Breast epithelium (tissue), 3 donors: Measurements from ENCODE around the gene SLC6A19.

ENCODE experiments used
- CTCF ChIP-seq, 3 donors: fragments of 450-650 bp; IDR thresholded peaks; one replicate each; pipeline ENCODE4 v1.5.1; 2016 to 2017; ENCODE audit warnings: antibody characterized with exemption in 3 of 3, mild to moderate bottlenecking in 3 of 3, moderate library complexity in 3 of 3
- POLR2A ChIP-seq: fragments of 450-650 bp; IDR thresholded peaks from one replicate; pipeline ENCODE4 v1.6.1; 2016; ENCODE audit warnings: antibody characterized with exemption, mild to moderate bottlenecking, moderate library complexity
- POLR2AphosphoS5 ChIP-seq, 3 donors: sonication (generic); formaldehyde crosslinking; IDR thresholded peaks; one replicate each; pipeline ENCODE4 v1.6.1; 2017; ENCODE audit warnings: antibody characterized with exemption in 3 of 3

DNA sequence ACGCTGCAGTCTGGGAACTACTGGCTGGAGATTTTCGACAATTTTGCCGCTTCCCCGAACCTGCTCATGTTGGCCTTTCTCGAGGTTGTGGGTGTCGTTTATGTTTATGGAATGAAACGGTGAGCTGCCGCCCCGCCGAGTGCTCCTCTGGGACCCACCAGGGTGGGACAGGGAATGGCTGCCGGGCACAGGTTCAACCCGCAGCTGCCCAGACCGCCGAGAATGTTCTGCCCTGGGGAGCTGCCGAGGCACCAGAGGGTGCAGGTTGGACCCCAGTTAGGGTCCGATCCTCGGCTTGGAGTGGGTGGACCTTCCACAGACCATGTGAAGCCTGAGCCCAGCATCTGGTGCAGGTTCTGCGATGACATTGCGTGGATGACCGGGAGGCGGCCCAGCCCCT lies 42.9 kb downstream of the SLC6A19 start:
- TF ChIP-seq POLR2A, result no peak
- TF ChIP-seq CTCF (IDR thresholded peaks at IDR 0.05), result no peak
- no peak for TF ChIP-seq POLR2AphosphoS5 (IDR thresholded peaks at IDR 0.05)
